ENCODE measurements around the gene TTYH2. TPM values are rescaled to one million over a fixed set of nuclear protein-coding genes. Genes with fewer than 3 reads are reported as not detected.

TTYH2 gene
- total RNA-seq, 1 experiment from 2014 or later: 72.9 TPM

- in situ Hi-C loops (cut with HindIII; ENCODE audit: low pct_unique_long_range_greater_than_20kb, low sequenced_read_pairs): no loop called here
Measured at GRCh38 chr17:74190154-74190553, 23.2 kb upstream of the TTYH2 start.

GRCh38 chr17:74190807-74191406 is 22.5 kb upstream of the TTYH2 start:
- in situ Hi-C loops (cut with HindIII; ENCODE audit: low pct_unique_long_range_greater_than_20kb, low sequenced_read_pairs): no loop called here

More at GRCh38 chr17:74190154-74190553, 23.2 kb upstream of the TTYH2 start:
- DNase-seq (ENCODE audit: low read depth, low spot score): peak; percentile 93

GRCh38 chr17:74192950-74193781 is 20.2 kb upstream of the TTYH2 start:
- DNase-seq (ENCODE audit: low read depth, low spot score): peak; percentile 52
- in situ Hi-C loops (cut with HindIII; ENCODE audit: low pct_unique_long_range_greater_than_20kb, low sequenced_read_pairs): no loop called here

More at GRCh38 chr17:74190807-74191406, 22.5 kb upstream of the TTYH2 start:
- DNase-seq (ENCODE audit: low read depth, low spot score): no peak

- in situ Hi-C loops (cut with HindIII; ENCODE audit: low pct_unique_long_range_greater_than_20kb, low sequenced_read_pairs): no loop called here
- no peak for DNase-seq (ENCODE audit: low read depth, low spot score)
Measured at GRCh38 chr17:74194682-74195081, 18.7 kb upstream of the TTYH2 start.

- DNase-seq (ENCODE audit: low read depth, low spot score): no peak
- in situ Hi-C loops (cut with HindIII; ENCODE audit: low pct_unique_long_range_greater_than_20kb, low sequenced_read_pairs): no loop called here
Measured at GRCh38 chr17:74196541-74197317, 16.6 kb upstream of the TTYH2 start.

- no peak for DNase-seq (ENCODE audit: low read depth, low spot score)
- in situ Hi-C loops (cut with HindIII; ENCODE audit: low pct_unique_long_range_greater_than_20kb, low sequenced_read_pairs): no loop called here
Measured at GRCh38 chr17:74197801-74198200, 15.6 kb upstream of the TTYH2 start.

GRCh38 chr17:74198694-74199093 is 14.7 kb upstream of the TTYH2 start:
- in situ Hi-C loops (cut with HindIII; ENCODE audit: low pct_unique_long_range_greater_than_20kb, low sequenced_read_pairs): no loop called here
- DNase-seq (ENCODE audit: low read depth, low spot score): no peak

GRCh38 chr17:74199306-74200092 is 13.9 kb upstream of the TTYH2 start:
- peak; percentile 82 for DNase-seq (ENCODE audit: low read depth, low spot score)
- in situ Hi-C loops (cut with HindIII; ENCODE audit: low pct_unique_long_range_greater_than_20kb, low sequenced_read_pairs): no loop called here

GRCh38 chr17:74200112-74200511 is 13.3 kb upstream of the TTYH2 start:
- in situ Hi-C loops (cut with HindIII; ENCODE audit: low pct_unique_long_range_greater_than_20kb, low sequenced_read_pairs): no loop called here
- no peak for DNase-seq (ENCODE audit: low read depth, low spot score)

- in situ Hi-C loops (cut with HindIII; ENCODE audit: low pct_unique_long_range_greater_than_20kb, low sequenced_read_pairs): no loop called here
Measured at GRCh38 chr17:74201250-74201649, 12.1 kb upstream of the TTYH2 start.

GRCh38 chr17:74201948-74202347 is 11.4 kb upstream of the TTYH2 start:
- in situ Hi-C loops (cut with HindIII; ENCODE audit: low pct_unique_long_range_greater_than_20kb, low sequenced_read_pairs): no loop called here
- DNase-seq (ENCODE audit: low read depth, low spot score): no peak

More at GRCh38 chr17:74201250-74201649, 12.1 kb upstream of the TTYH2 start:
- DNase-seq (ENCODE audit: low read depth, low spot score): no peak

GRCh38 chr17:74202938-74203337 is 10.4 kb upstream of the TTYH2 start:
- in situ Hi-C loops (cut with HindIII; ENCODE audit: low pct_unique_long_range_greater_than_20kb, low sequenced_read_pairs): no loop called here
- DNase-seq (ENCODE audit: low read depth, low spot score): peak; percentile 47

GRCh38 chr17:74203439-74204240 is 9.7 kb upstream of the TTYH2 start, which contains the start of gene RPL38:
Gene RPL38 (plus strand): TSS chr17:74203678. CDS start chr17:74203956, 278 bp downstream.
- peak; percentile 100 for DNase-seq (ENCODE audit: low read depth, low spot score)
- in situ Hi-C loops (cut with HindIII; ENCODE audit: low pct_unique_long_range_greater_than_20kb, low sequenced_read_pairs): no loop called here

- in situ Hi-C loops (cut with HindIII; ENCODE audit: low pct_unique_long_range_greater_than_20kb, low sequenced_read_pairs): no loop called here
- DNase-seq (ENCODE audit: low read depth, low spot score): no peak
Measured at GRCh38 chr17:74204474-74204873, 8.9 kb upstream of the TTYH2 start.

GRCh38 chr17:74205274-74205673 is 8.1 kb upstream of the TTYH2 start:
- in situ Hi-C loops (cut with HindIII; ENCODE audit: low pct_unique_long_range_greater_than_20kb, low sequenced_read_pairs): no loop called here
- no peak for DNase-seq (ENCODE audit: low read depth, low spot score)

GRCh38 chr17:74206332-74206818 is 7.0 kb upstream of the TTYH2 start:
- peak; percentile 68 for DNase-seq (ENCODE audit: low read depth, low spot score)
- in situ Hi-C loops (cut with HindIII; ENCODE audit: low pct_unique_long_range_greater_than_20kb, low sequenced_read_pairs): no loop called here

Data from SK-MEL-5 (cell line).